ENCODE data around the gene ABCB4. TPM values are rescaled to one million over a fixed set of nuclear protein-coding genes. Genes with fewer than 3 reads are reported as not detected.

ABCB4 gene
- total RNA-seq, 1 experiment from 2014 or later: not detected

GRCh38 chr7:87447116-87447635 lies 28.3 kb downstream of the ABCB4 start:
- no peaks in the 10 kb centered on the region for H3K79me2 ChIP-seq (ENCODE audit: insufficient read depth, low read length)
- H3K36me3 ChIP-seq (ENCODE audit: control insufficient read depth in 1 of 2, insufficient read depth in 2 of 2, low read length in 2 of 2): no peaks in the 10 kb centered on the region
- RAD21 ChIA-PET (ENCODE audit: low non-redundant PET in 1 of 2, low total read pairs in 2 of 2, uncharacterized antibody in 2 of 2, unreplicated experiment in 2 of 2): no interaction called here
- no peaks in the 10 kb centered on the region for H3K9me2 ChIP-seq (ENCODE audit: insufficient read depth)
- POLR2A ChIA-PET: no interaction called here
- no peaks in the 10 kb centered on the region for H3K27me3 ChIP-seq (ENCODE audit: insufficient read depth, low read length)
- DNase-seq (ENCODE audit: low read depth, low spot score) (no peak), ATAC-seq (no peak)
- H3K4me1 ChIP-seq (ENCODE audit: control insufficient read depth in 1 of 2, insufficient read depth in 2 of 2, low read length in 2 of 2): no peaks in the 10 kb centered on the region
- no peak overlapping the region for H3K9ac ChIP-seq (ENCODE audit: low read length)
- no peak overlapping the region for H2AFZ ChIP-seq (ENCODE audit: low read depth, low read length, poor library complexity, severe bottlenecking)
- no peak for TF ChIP-seq JUND (IDR thresholded peaks at IDR 0.05)
- TF ChIP-seq MAX (IDR thresholded peaks at IDR 0.05): no peak
- TF ChIP-seq POLR2A (IDR thresholded peaks at IDR 0.05; ENCODE audit: borderline replicate concordance, extremely low read depth, insufficient read depth, insufficient read length): no peak
- TF ChIP-seq, protein P1, sequence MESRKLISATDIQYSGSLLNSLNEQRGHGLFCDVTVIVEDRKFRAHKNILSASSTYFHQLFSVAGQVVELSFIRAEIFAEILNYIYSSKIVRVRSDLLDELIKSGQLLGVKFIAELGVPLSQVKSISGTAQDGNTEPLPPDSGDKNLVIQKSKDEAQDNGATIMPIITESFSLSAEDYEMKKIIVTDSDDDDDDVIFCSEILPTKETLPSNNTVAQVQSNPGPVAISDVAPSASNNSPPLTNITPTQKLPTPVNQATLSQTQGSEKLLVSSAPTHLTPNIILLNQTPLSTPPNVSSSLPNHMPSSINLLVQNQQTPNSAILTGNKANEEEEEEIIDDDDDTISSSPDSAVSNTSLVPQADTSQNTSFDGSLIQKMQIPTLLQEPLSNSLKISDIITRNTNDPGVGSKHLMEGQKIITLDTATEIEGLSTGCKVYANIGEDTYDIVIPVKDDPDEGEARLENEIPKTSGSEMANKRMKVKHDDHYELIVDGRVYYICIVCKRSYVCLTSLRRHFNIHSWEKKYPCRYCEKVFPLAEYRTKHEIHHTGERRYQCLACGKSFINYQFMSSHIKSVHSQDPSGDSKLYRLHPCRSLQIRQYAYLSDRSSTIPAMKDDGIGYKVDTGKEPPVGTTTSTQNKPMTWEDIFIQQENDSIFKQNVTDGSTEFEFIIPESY (IDR thresholded peaks at IDR 0.05; ENCODE audit: extremely low read depth, insufficient replicate concordance, low read length): no peak
- TF ChIP-seq, protein P2, sequence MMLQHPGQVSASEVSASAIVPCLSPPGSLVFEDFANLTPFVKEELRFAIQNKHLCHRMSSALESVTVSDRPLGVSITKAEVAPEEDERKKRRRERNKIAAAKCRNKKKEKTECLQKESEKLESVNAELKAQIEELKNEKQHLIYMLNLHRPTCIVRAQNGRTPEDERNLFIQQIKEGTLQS (IDR thresholded peaks at IDR 0.05): no peak
- no peak for TF ChIP-seq YY1 (IDR thresholded peaks at IDR 0.05; ENCODE audit: extremely low read depth, insufficient replicate concordance, low read depth, low read length)
- no peak for TF ChIP-seq SRF (IDR thresholded peaks at IDR 0.05; ENCODE audit: low read depth)
- no peak for TF ChIP-seq FOSL1 (IDR thresholded peaks at IDR 0.05; ENCODE audit: low read depth)
- TF ChIP-seq SIN3A (IDR thresholded peaks at IDR 0.05; ENCODE audit: low read depth): no peak
- no peak for TF ChIP-seq ZNF274 (IDR thresholded peaks at IDR 0.05; ENCODE audit: low read depth, low read length)
- no peak for TF ChIP-seq EGR1 (IDR thresholded peaks at IDR 0.05; ENCODE audit: low read depth)
- no peak for TF ChIP-seq EZH2phosphoT487 (IDR thresholded peaks at IDR 0.05; ENCODE audit: borderline replicate concordance)
- TF ChIP-seq RAD21 (IDR thresholded peaks at IDR 0.05; ENCODE audit: low read depth): no peak
- no peak for TF ChIP-seq REST (IDR thresholded peaks at IDR 0.05; ENCODE audit: low read depth)
- no peak for TF ChIP-seq CEBPB (IDR thresholded peaks at IDR 0.05; ENCODE audit: low read depth)
- TF ChIP-seq ELF1 (IDR thresholded peaks at IDR 0.05; ENCODE audit: borderline replicate concordance, low read depth): no peak
- H3K4me2 ChIP-seq (ENCODE audit: low read length): no peak overlapping the region
- no peaks in the 10 kb centered on the region for H3K9me3 ChIP-seq (ENCODE audit: control insufficient read depth in 1 of 2, insufficient read depth in 1 of 2, low read depth in 1 of 2, low read length in 2 of 2)
- BruUV-seq (replicated peaks): no TSS peak
- intact Hi-C loops (cut with micrococcal nuclease): no loop called here
- no peak overlapping the region for H3K27ac ChIP-seq (ENCODE audit: low read depth, low read length)
- CTCF ChIA-PET: no interaction called here
- H4K20me1 ChIP-seq (ENCODE audit: insufficient read depth): no peaks in the 10 kb centered on the region
- no peak overlapping the region for H3K4me3 ChIP-seq (replicated peaks in 1 of 2; ENCODE audit: low read depth in 1 of 2, low read length in 2 of 2)

Data from HCT116 (cell line).